GM18861 (cell line): Measurements from ENCODE around the gene LSM5.
"Not testable (repeated sequence)": the region's sequence is repeated elsewhere in the genome, so short reads cannot be mapped to it uniquely, and the experiment has no call there.

Experiments used
- ATAC-seq: cut with Tn5 transposase; IDR thresholded peaks from one replicate; pipeline ENCODE4 v1.9.1; 2021; ENCODE audit not compliant: unreplicated experiment

Gene LSM5

DNA sequence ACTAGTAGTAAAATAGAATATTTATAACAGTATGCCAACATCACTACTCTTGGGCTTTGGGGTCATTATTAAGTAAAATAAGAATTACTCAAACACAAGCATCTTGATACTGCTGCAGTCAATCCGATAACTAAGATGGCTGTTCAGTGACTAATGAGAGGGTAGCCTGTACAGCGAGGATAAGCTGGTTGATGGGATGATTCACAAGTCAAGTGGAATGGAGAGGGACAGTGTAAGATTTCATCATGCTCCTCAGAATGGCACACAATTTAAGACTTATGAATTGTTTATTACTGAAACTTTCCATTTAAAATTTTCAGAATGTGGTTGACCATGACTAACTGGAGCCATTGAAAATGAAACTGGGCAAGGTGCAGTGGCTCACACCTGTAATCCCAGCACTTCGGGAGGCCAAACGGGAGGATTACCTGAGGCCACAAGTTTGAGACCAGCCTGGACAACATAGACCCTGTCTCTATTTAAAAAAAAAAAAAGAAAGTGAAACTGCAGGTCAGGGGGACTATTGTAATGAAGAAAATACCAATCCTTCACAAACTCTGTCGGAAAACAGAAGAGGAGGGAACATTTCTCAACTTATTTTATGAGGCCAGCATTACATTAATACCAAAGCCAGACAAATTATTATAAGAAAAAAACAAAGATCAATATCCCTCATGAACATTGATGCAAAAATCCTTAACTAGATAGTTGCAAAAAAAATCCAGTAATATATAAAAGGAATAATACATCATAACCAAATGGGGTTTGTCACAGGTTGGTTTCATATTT lies 16.3 kb upstream of the LSM5 start:
- ATAC-seq: peak; percentile 54

DNA sequence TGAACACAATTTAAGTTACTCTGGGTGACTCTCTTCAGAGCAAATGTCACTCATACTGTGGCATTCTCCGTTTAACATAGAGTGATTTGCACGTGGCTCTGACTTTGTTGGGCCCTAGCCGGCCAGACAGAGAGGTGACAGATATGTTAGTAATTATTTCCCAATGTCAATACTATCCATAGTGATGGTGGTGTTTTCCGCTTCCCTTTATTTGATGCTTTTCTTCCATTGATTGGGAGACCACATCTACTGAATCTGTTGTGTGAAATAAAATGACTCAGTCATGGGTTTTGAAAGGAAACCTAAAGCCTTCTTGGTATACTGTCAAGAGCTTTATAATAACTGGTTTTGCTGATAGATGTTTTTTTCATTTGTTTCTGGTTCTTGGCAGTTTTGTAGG lies 12.5 kb upstream of the LSM5 start:
- no peak for ATAC-seq

DNA sequence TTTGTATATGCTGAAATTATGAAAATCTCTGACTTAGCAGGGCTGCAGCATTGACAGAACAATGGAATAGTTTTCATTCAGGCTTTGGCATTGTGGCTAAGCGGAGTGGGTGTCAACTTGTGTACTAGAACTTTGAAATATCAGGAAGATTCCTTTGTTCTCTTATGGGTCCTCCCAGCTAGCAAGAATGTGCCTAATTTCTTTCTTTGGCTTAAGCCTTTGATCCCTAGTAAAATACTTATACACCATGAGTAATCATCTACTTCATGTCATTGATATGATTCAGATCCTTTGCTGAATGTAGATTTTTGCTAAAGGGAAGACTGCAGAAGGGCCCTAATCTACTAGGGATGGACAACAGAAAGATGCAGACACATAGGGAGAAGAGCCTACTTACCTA lies 11.3 kb upstream of the LSM5 start:
- no peak for ATAC-seq

DNA sequence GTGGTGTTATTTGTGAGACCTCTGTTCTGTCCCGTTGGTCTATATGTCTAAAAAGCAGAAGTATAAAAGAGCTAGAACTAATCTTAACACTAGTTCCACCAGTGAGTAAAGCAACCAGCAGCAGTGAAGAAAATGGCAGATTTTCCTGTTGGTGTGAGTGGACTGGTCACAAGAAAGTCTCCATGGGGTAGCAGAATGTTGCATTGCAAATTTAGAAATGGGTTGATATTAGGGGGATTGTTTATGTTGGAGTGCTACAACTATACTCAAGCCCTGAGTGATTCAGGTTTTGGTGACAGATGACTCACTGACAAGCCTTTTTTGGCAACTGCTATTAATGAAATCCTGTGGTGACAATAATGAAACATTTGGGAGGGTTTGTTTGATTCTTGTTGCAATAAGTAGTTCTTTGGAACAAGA lies 10.8 kb upstream of the LSM5 start:
- ATAC-seq: peak; percentile 66

DNA sequence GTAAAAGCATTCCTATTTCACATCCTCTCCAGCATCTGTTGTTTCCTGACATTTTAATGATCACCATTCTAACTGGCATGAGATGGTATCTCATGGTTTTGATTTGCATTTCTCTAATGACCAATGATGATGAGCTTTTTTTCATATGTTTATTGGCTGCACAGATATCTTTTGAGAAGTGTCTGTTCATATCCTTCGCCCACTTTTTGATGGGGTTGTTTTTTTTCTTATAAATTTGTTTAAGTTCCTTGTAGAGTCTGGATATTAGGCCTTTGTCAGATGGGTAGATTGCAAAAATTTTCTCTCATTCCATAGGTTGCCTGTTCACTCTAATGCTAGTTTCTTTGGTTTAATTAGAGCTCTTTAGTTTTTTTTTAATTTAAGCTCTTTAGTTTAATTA lies 10.0 kb upstream of the LSM5 start:
- not testable (repeated sequence) for ATAC-seq

DNA sequence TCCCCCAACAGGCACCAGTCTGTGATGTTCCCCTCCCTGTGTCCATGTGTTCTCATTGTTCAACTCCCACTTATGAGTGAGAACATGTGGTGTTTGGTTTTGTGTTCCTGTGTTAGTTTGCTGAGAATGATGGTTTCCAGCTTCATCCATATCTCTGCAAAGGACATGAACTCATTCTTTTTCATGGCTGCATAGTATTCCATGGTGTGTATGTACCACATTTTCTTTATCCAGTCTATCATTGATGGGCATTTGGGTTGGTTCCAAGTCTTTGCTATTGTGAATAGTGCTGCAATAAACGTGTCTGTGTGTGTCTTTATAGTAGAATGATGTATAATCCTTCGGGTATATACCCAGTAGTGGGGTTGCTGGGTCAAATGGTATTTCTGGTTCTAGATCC lies 9.6 kb upstream of the LSM5 start:
- not testable (repeated sequence) for ATAC-seq

DNA sequence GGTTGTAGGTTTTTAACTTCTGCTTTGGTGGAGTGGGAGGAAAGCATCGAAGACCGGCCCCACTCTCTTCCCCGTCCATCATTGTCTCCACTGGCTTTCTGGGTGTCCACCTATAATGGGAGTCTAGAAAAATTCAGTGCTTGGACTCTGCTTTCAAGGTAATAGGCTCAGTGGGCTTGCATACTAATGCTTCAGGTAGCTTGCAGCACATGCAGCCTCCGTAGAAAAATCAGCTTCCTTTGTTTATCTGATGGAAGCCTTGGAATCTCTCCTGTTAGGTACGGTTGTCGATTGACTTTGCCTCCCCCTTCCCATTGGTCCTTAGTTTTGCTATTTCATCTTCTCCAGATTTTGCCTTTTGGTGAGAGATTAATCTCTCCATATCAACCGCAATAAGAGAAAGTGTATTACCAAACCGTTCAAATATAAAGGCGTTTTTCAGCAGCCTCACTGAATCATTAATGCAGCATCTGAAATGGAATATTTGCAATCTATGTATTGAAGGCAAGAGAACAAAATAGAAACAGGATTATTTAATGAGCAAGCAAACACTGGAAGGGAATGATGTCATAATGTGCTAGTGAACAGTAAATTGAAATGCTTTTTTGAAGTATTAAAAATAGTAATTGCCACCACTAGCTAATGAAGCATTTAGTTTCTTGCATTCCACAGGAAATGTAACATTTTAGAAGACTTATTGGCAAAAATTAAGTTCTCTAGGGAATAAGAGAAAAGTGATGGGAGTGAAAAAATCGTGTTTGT lies 6.1 kb upstream of the LSM5 start:
- no peak for ATAC-seq

DNA sequence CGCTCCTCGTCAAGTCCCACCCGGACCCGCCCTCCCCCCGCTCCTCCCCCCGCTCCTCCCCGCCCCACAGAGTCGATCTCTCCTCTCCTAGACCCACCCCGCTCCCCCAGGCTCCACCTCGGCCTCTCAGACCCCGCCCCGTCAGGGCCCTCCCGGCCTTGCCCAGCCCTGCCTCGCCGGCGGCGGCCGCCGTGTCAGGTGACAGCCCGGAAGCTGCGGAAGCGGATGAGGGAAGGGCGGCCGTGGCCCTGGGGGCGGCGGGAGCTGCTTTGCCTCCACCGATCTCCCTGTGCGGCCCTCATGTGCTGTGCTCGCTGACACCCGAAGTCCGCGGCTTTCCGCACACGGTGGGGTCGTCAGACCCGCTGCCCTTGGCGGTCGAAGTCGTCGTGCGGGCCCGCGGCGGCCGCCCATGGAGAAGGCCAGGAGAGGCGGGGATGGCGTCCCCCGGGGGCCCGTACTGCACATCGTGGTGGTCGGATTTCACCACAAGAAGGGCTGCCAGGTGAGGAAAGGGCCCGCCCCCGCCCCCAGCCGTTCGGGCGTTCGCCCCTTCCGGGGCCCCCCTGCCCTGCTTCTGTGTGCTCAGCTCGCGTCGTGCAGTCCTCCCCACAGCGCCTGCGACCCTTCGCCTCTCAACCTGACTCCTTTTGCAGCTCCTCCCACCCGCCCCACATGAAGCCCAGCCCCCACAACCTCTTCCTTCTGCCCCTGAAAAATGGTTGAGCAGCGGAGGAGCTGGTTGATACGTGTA lies 5.3 kb upstream of the LSM5 start, which contains the start of gene AVL9:
AVL9 (plus strand) TSS at position 192 of the 754 bp plus-strand sequence; CDS start at position 413, 221 bp downstream.
- ATAC-seq: peak; percentile 90

DNA sequence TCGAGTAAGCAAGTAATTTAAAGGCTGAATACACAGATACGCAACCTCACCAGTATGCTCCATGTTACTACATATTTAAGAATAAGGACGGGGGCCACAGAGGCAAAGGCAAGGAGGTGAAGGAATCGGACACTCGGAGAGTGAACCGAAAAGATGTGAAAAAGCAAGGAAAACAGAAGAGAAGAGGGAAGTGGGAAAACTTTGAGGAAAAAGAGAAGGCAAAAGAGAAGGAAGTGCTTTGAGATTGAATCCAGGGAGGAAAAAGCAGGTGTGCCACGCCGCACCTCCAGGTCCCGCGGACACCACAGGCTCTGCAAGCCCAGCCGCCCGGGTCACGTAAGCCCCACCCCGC lies 4.7 kb upstream of the LSM5 start:
- peak; percentile 0 for ATAC-seq

DNA sequence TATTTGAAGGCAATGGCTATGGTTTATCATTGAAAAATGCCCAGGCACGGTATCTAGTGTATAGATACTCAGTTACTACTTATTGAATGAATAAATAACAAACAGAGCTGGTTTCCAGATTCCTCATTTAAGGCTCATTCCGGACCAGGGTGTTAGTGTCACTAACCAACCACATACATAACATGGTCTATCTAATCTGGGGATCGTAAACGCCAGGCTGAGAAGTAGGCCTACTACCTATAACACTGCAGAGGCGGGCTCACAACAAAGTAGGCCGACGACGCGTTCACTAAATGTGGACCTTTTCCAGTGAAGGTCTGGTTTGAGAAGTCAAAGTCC lies 423 bp downstream of the LSM5 start:
- ATAC-seq: no peak

DNA sequence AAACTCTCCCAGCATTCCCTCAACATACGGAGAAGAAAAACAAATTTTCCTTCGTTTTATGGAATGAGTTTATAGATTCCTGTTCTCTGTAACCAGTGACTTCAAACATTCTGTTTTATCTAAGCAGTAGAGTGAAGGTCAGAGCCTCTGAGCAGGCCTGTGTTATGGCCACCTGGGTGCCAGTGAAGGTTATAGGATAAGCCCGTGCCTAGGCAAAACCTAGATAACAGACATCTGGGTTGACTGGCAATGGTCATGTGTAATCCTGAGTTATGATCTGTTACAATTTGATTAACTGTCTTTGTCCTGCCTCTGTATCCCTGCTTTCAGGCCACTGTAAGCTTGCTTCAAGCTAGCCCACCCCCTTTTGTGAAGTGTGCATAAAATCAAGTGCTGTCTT lies 8.3 kb downstream of the LSM5 start:
- no peak for ATAC-seq

DNA sequence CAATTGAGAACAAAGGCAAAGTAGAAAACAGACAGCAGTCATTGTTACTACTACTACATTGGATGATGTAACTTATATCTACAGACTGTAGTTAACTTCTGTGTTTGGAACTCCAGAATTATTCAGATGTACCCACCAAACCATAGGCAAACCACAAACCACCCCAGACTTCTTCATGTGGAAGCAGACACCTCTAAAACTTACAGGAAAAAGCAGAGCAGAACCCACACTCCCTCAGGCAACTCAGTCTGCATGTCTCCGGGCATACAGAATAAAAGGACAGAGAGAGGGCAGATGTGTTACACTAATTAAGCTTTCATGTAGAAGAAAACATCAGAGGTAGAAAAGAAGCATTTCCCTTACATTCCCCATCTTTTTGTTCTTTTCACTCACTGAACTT lies 9.0 kb downstream of the LSM5 start:
- ATAC-seq: no peak

DNA sequence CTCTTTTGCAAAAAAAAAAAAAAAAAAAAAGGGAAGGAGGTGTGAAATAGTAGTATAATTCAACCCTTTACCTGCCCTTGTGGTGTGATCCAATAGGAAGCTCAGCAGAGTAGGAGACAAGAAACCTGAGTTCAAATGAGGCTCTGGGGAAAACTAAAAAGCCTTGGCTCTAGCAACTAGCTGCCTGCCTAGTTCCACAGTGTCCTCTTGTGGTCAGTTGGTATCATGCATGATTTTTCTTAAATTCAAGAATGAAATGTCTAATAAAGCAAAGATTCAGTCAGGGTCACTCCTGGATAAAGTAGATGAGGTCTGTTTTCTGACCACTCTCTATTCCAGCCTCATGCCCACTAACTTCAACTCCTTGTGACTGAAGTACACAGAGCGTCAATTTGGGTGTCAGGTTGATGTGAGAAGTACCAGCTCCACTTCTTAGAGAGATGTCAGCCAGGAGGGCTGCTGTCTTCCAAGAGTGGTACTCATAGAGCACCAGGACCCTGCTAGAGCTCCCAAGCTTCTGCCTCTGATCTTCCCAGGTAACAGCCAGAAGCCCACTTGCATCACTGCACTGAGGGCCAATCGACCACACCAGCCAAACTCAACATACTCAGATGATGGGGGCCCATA lies 10.5 kb downstream of the LSM5 start:
- ATAC-seq: no peak

DNA sequence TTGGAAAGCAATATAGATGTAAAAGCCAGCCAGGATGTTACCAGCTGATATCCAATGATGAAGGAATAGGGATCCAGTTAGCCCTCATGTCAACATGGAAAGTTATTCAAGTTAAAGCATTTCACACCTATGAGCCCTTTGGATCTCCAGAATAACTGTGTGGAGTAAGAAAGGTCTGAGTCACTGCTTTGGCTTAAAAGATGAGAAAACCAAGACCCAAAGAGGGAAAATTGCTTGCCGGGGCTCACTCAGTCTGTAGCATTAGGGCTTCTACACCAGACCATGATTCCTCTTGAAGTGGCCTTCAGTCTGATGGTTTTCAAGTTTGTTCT lies 12.6 kb downstream of the LSM5 start:
- ATAC-seq: no peak

DNA sequence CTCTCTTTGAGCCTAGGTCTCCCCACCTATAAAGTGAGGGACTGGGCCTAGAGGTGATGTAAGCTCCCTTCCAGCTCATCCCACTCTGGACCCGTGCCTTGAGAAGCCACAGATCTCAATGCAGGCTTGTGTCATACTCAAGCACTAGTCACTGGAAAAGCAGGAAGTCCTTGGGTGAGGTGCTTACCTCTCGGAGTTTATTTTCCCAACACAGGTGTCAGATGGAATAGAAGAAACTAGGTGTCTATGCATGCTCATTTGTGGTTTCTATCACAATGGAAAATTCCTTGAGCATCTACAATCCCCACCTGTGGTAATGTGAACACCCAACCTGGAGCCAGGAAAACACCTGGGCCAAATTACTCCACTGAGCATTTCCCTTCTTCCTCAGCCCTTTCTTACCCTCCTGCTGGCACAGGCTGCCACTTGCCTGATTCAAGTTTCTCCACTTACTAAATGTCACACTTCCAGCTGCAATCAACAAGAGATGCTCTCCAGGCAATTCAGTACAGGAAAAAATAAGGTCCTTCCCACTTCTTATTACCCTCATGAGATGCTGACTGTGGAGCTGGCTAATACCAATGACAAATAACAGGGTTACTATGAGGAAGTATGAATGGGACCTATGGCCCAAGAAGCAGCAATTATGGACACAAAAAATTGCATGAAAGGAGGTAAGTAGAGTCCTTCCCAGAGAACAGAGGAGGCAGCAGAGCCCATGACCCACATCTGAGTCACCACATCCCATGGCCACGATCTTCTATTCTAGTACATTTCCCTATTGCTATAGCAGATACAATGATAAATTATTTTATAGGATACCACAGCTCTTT lies 13.1 kb downstream of the LSM5 start:
- ATAC-seq: no peak

DNA sequence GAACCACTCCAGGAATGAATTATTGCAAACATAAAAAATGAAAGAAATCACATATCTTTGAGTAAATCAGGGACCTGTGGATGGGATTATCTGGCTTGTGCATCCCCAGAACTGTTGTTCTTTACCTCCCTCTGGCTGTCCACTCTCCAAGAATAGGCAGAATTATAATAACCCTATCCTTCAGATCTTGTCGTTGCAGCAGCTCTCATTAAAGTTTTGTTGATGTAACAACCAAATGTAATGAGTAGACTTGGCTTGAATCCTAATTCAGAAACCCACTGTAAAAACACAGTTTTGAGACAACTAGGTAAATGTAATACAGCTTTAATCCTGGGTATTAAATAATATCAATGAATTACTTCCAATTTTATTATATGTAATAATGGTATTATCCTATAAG lies 16.2 kb downstream of the LSM5 start:
- no peak for ATAC-seq

DNA sequence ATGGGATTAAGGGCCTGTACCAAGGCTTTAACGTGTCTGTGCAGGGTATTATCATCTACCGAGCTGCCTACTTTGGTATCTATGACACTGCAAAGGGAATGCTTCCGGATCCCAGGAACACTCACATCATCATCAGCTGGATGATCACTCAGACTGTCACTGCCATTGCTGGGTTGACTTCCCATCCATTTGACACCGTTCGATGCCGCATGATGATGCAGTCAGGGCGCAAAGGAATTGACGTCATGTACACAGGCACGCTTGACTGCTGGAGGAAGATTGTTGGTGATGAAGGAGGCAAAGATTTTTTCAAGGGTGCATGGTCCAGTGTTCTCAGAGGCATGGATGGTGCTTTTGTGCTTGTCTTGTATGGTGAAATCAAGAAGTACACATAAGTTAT lies 18.2 kb downstream of the LSM5 start:
- ATAC-seq: no peak

DNA sequence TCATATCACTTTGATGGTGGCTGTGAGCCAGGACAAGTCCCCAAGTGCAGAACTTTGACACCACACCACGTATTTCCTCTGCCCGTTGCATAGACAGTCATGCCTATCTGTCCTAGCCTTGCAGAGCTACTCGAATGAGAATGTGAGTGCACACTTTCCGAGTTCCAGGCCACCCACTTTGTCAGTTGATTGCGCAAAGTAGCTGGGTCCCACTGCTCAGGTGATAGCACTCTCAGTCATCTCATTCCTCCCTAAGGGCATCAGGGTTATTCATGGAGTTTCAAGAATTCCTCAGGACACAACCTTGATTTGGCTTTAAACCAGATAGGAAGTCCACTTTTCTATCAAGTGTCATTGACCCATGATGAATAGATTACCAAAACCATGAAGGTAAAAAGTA lies 19.3 kb downstream of the LSM5 start:
- no peak for ATAC-seq

DNA sequence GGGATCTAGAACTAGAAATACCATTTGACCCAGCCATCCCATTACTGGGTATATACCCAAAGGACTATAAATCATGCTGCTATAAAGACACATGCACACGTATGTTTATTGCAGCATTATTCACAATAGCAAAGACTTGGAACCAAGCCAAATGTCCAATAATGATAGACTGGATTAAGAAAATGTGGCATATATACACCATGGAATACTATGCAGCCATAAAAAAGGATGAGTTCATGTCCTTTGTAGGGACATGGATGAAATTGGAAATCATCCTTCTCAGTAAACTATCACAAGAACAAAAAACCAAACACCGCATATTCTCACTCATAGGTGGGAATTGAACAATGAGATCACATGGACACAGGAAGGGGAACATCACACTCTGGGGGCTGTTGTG lies 20.2 kb downstream of the LSM5 start:
- not testable (repeated sequence) for ATAC-seq

DNA sequence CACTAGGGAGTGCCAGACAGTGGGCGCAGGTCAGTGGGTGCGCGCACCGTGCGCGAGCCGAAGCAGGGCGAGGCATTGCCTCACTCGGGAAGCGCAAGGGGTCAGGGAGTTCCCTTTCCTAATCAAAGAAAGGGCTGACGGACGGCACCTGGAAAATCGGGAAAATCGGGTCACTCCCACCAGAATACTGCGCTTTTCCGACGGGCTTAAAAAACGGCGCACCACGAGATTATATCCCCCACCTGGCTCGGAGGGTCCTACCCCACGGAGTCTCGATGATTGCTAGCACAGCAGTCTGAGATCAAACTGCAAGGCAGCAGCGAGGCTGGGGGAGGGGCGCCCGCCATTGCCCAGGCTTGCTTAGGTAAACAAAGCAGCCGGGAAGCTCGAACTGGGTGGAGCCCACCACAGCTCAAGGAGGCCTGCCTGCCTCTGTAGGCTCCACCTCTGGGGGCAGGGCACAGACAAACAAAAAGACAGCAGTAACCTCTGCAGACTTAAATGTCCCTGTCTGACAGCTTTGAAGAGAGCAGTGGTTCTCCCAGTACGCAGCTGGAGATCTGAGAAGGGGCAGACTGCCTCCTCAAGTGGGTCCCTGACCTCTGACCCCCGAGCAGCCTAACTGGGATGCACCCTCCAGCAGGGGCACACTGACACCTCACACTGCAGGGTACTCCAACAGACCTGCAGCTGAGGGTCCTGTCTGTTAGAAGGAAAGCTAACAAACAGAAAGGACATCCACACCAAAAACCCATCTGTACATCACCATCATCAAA lies 25.4 kb downstream of the LSM5 start:
- ATAC-seq: not testable (repeated sequence)
